Transverse colon (tissue), 4 donors: ENCODE measurements around the gene PUM1.

ENCODE experiments used
- EP300 ChIP-seq: sonication (generic); formaldehyde crosslinking; IDR thresholded peaks from one replicate; pipeline ENCODE4 v1.6.1; 2017; ENCODE audit warnings: antibody characterized with exemption, low read depth
- POLR2AphosphoS5 ChIP-seq, 3 donors: sonication (generic); formaldehyde crosslinking; IDR thresholded peaks; one replicate each; pipeline ENCODE4 v1.6.1; 2016; ENCODE audit warnings: antibody characterized with exemption in 3 of 3
- TF ChIP-seq, protein P1 (sequence below), 5 experiments: fragments of 200-600 bp in 3 of 5; fragments of 450-650 bp in 2 of 5; sonication (generic) in 3 of 5; IDR thresholded peaks; 1 replicate in 2 of 5; 2 replicates in 3 of 5; pipeline ENCODE4 v1.5.1; 2016 to 2017; ENCODE audit warnings: antibody characterized with exemption in 5 of 5, inconsistent platforms in 3 of 5, mild to moderate bottlenecking in 2 of 5, moderate library complexity in 1 of 5

DNA sequence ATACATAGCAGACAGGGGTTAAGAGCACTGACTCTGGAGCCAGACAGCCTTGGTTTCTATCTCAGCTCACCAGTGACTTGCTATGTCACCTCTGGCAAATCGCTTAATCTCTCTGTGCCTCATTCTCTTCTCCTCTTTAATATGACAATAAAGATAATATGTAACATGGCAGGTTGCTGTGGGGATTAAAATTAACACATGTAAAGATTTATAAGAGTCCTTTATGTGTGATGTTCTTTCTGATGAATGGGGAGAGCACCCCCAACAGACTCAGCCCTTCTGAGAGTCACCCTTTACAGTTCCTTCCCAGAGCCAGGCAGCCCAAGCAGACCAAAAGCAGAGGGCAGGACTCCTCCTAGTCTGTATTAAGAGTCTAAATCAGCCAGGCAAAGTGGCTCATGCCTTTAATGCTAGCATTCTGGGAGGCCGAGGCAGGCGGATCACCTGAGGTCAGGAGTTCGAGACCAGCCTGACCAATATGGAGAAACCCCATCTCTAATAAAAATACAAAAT lies 80.5 kb downstream of the PUM1 start:
- TF ChIP-seq, protein P1, sequence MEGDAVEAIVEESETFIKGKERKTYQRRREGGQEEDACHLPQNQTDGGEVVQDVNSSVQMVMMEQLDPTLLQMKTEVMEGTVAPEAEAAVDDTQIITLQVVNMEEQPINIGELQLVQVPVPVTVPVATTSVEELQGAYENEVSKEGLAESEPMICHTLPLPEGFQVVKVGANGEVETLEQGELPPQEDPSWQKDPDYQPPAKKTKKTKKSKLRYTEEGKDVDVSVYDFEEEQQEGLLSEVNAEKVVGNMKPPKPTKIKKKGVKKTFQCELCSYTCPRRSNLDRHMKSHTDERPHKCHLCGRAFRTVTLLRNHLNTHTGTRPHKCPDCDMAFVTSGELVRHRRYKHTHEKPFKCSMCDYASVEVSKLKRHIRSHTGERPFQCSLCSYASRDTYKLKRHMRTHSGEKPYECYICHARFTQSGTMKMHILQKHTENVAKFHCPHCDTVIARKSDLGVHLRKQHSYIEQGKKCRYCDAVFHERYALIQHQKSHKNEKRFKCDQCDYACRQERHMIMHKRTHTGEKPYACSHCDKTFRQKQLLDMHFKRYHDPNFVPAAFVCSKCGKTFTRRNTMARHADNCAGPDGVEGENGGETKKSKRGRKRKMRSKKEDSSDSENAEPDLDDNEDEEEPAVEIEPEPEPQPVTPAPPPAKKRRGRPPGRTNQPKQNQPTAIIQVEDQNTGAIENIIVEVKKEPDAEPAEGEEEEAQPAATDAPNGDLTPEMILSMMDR (IDR thresholded peaks at IDR 0.05), result no peak
- TF ChIP-seq EP300 (no peak), POLR2AphosphoS5 (IDR thresholded peaks at IDR 0.05) (no peak)
